Right lobe of liver (tissue), 4 donors: Measurements from ENCODE around the gene AK1.

ENCODE experiments used
- POLR2A ChIP-seq: fragments of 450-650 bp; IDR thresholded peaks from one replicate; pipeline ENCODE4 v1.6.1; 2017; ENCODE audit warnings: antibody characterized with exemption, mild to moderate bottlenecking
- TF ChIP-seq, protein P1 (sequence below), 4 donors: fragments of 200-600 bp in 3 of 4; fragments of 450-650 bp in 1 of 4; IDR thresholded peaks; one replicate each; pipeline versions ENCODE4 v1.5.1 to v1.8.0; 2016 to 2022; ENCODE audit warnings: antibody characterized with exemption in 4 of 4, mild to moderate bottlenecking in 2 of 4
- donor health status: DM: no; HTN: no; CAD: no.
- donor health status: DM: no; HTN: no; CAD: no.
- donor health status: DM: no; HTN: yes; CAD: no.

DNA sequence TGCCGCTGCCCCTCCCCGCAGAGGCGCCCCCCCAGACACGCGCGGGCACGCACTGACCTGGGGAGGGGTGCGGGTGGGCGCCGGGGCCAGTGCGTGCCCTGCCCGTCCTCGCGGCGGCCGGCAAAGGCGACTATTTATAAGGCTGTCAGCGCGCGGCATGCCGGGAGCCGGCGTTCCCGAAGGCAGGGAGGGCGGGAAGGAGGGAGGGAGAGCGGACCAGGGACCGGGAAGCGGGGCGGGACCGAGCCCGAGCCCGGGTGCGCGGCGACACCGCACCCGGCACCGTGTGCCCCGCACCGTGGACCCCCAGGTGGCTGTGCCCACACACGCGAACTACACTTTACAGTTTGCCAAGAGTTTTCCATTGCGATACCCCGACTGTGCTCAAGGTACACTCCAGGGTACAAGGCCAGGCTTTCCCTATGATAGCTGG, at the start of gene AK1:
- peak; percentile 59 for TF ChIP-seq POLR2A
- TF ChIP-seq, protein P1, sequence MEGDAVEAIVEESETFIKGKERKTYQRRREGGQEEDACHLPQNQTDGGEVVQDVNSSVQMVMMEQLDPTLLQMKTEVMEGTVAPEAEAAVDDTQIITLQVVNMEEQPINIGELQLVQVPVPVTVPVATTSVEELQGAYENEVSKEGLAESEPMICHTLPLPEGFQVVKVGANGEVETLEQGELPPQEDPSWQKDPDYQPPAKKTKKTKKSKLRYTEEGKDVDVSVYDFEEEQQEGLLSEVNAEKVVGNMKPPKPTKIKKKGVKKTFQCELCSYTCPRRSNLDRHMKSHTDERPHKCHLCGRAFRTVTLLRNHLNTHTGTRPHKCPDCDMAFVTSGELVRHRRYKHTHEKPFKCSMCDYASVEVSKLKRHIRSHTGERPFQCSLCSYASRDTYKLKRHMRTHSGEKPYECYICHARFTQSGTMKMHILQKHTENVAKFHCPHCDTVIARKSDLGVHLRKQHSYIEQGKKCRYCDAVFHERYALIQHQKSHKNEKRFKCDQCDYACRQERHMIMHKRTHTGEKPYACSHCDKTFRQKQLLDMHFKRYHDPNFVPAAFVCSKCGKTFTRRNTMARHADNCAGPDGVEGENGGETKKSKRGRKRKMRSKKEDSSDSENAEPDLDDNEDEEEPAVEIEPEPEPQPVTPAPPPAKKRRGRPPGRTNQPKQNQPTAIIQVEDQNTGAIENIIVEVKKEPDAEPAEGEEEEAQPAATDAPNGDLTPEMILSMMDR (IDR thresholded peaks at IDR 0.05) = no peak
